HCT116 (cell line): ENCODE results near the gene UAP1. TPM values are rescaled to one million over a fixed set of nuclear protein-coding genes. Genes with fewer than 3 reads are reported as not detected.

Experiments
- ATAC-seq: fragments of 200-7000 bp; cut with Tn5 transposase; 2 replicates; pipeline ENCODE4 v1.9.1; 2020; ENCODE audit warnings: mild to moderate bottlenecking, moderate library complexity
- BruUV-seq: library from RNA; stranded (reverse); fragments of 400-500 nt; replicated peaks from 2 replicates; lab custom pipeline; 2021; lab: Mats Ljungman, UMichigan
- CTCF ChIA-PET: fragments of 300-600 bp; sonication (Branson Sonifier 250); formaldehyde crosslinking; loops from one replicate; lab custom pipeline; 2021; ENCODE audit warnings: antibody characterized with exemption; lab: Charles Lee
- POLR2A ChIA-PET: fragments of 300-600, 350-600 bp; sonication (Branson Sonifier 250); formaldehyde crosslinking; loops from one replicate; lab custom pipeline; 2021; ENCODE audit warnings: antibody characterized with exemption; lab: Charles Lee
- RAD21 ChIA-PET, 2 experiments: fragments of 300-600 bp; sonication (Branson Sonifier 250); formaldehyde crosslinking; loops; one replicate each; lab custom pipeline; 2023; ENCODE audit warnings: low total read pairs in 2 of 2; ENCODE audit not compliant: uncharacterized antibody in 2 of 2, unreplicated experiment in 2 of 2, low non-redundant PET in 1 of 2; lab: Charles Lee
- DNase-seq: peaks from one replicate; pipeline ENCODE4 v3.0.0-alpha.2; 2010; ENCODE audit warnings: low read depth, low spot score
- H2AFZ ChIP-seq: fragments of 200-600 bp; shearing (Covaris generic), sonication (generic); 2 replicates; pipeline ENCODE4 v1.6.1; 2017; ENCODE audit warnings: low read depth, mixed run types, mixed read lengths, antibody characterized with exemption, low read length; ENCODE audit not compliant: poor library complexity, severe bottlenecking
- H3K27ac ChIP-seq: 2 replicates; pipeline ENCODE4 v1.5.1; 2012; ENCODE audit warnings: low read depth, low read length
- H3K27me3 ChIP-seq: fragments of 200-600 bp; sonication (generic); 2 replicates; pipeline ENCODE4 v1.6.1; 2016; ENCODE audit warnings: mixed run types, low read length, mixed read lengths; ENCODE audit not compliant: insufficient read depth
- H3K36me3 ChIP-seq, 2 experiments: fragments of 200-500 bp in 1 of 2; fragments of 200-600 bp in 1 of 2; sonication (Bioruptor generic) in 1 of 2; sonication (generic) in 1 of 2; 2 replicates each; pipeline versions ENCODE4 v1.5.1 to v1.6.1; 2014 to 2016; ENCODE audit warnings: low read length in 2 of 2, inconsistent platforms in 1 of 2, mixed read lengths in 1 of 2, mixed run types in 1 of 2; ENCODE audit not compliant: insufficient read depth in 2 of 2, control insufficient read depth in 1 of 2
- H3K4me1 ChIP-seq, 2 experiments: fragments of 200-600 bp in 1 of 2; sonication (generic) in 1 of 2; 2 replicates each; pipeline versions ENCODE4 v1.5.1 to v1.6.1; 2012 to 2017; ENCODE audit warnings: low read length in 2 of 2, inconsistent platforms in 1 of 2, mild to moderate bottlenecking in 1 of 2, mixed read lengths in 1 of 2, mixed run types in 1 of 2, moderate library complexity in 1 of 2; ENCODE audit not compliant: insufficient read depth in 2 of 2, control insufficient read depth in 1 of 2
- H3K4me2 ChIP-seq: fragments of 200-600 bp; sonication (generic); 2 replicates; pipeline ENCODE4 v1.6.1; 2017; ENCODE audit warnings: mixed run types, low read length, mixed read lengths
- H3K4me3 ChIP-seq, 2 experiments: fragments of 200-600 bp in 1 of 2; sonication (generic) in 1 of 2; replicated peaks in 1 of 2; 2 replicates each; pipeline ENCODE4 v1.5.1; 2011 to 2016; ENCODE audit warnings: low read length in 2 of 2, control low read depth in 1 of 2, low read depth in 1 of 2, mild to moderate bottlenecking in 1 of 2, mixed read lengths in 1 of 2, mixed run types in 1 of 2
- H3K79me2 ChIP-seq: fragments of 200-600 bp; sonication (generic); 2 replicates; pipeline ENCODE4 v1.6.1; 2017; ENCODE audit warnings: mild to moderate bottlenecking, mixed run types, low read length, moderate library complexity, mixed read lengths; ENCODE audit not compliant: insufficient read depth
- H3K9ac ChIP-seq: fragments of 200-600 bp; sonication (generic); 2 replicates; pipeline ENCODE4 v1.6.1; 2016; ENCODE audit warnings: low read length, mixed read lengths
- H3K9me2 ChIP-seq: fragments of 200-600 bp; sonication (generic), shearing (Covaris generic); 2 replicates; pipeline ENCODE4 v1.6.1; 2017; ENCODE audit warnings: mixed run types, mild to moderate bottlenecking, moderate library complexity; ENCODE audit not compliant: insufficient read depth
- H3K9me3 ChIP-seq, 2 experiments: fragments of 200-500 bp in 1 of 2; fragments of 200-600 bp in 1 of 2; sonication (Bioruptor generic) in 1 of 2; sonication (generic) in 1 of 2; 2 replicates each; pipeline ENCODE4 v1.6.1; 2014 to 2017; ENCODE audit warnings: low read length in 2 of 2, mixed read lengths in 2 of 2, inconsistent platforms in 1 of 2, low read depth in 1 of 2, mild to moderate bottlenecking in 1 of 2, mixed run types in 1 of 2, moderate library complexity in 1 of 2; ENCODE audit not compliant: control insufficient read depth in 1 of 2, insufficient read depth in 1 of 2
- H4K20me1 ChIP-seq: fragments of 200-600 bp; sonication (generic), shearing (Covaris generic); 2 replicates; pipeline ENCODE4 v1.6.1; 2017; ENCODE audit warnings: mixed run types, mild to moderate bottlenecking, moderate library complexity; ENCODE audit not compliant: insufficient read depth
- CBX3 ChIP-seq: IDR thresholded peaks from 2 replicates; pipeline ENCODE4 v1.6.1; 2012; ENCODE audit warnings: low read depth
- CTCF ChIP-seq, 3 experiments: fragments of 200-600 bp in 1 of 3; sonication (generic) in 1 of 3; IDR thresholded peaks in 2 of 3; conservative IDR thresholded peaks in 1 of 3; 2 replicates each; pipeline ENCODE4 v1.5.1; 2012 to 2017; ENCODE audit warnings: low read depth in 2 of 3, low read length in 2 of 3, antibody characterized with exemption in 1 of 3, borderline replicate concordance in 1 of 3, control low read depth in 1 of 3, mild to moderate bottlenecking in 1 of 3, mixed read lengths in 1 of 3, mixed run types in 1 of 3, moderate library complexity in 1 of 3; ENCODE audit not compliant: insufficient read depth in 1 of 3
- ELF1 ChIP-seq: IDR thresholded peaks from 2 replicates; pipeline ENCODE4 v1.6.1; 2012; ENCODE audit warnings: low read depth, borderline replicate concordance
- FOSL1 ChIP-seq: IDR thresholded peaks from 2 replicates; pipeline ENCODE4 v1.6.1; 2012; ENCODE audit warnings: low read depth
- JUND ChIP-seq: IDR thresholded peaks from 2 replicates; pipeline ENCODE4 v1.6.1; 2012
- MAX ChIP-seq: IDR thresholded peaks from 2 replicates; pipeline ENCODE4 v1.6.1; 2012
- POLR2A ChIP-seq: IDR thresholded peaks from 2 replicates; pipeline ENCODE4 v1.7.0; 2011; ENCODE audit warnings: borderline replicate concordance; ENCODE audit not compliant: insufficient read depth, insufficient read length; ENCODE audit errors: extremely low read depth
- POLR2AphosphoS5 ChIP-seq: IDR thresholded peaks from 2 replicates; pipeline ENCODE4 v1.6.1; 2011; ENCODE audit warnings: mild to moderate bottlenecking, low read depth, low read length, moderate library complexity
- RAD21 ChIP-seq: IDR thresholded peaks from 2 replicates; pipeline ENCODE4 v1.6.1; 2012; ENCODE audit warnings: low read depth, mild to moderate bottlenecking
- SIN3A ChIP-seq: IDR thresholded peaks from 2 replicates; pipeline ENCODE4 v1.6.1; 2012; ENCODE audit warnings: low read depth
- SP1 ChIP-seq: IDR thresholded peaks from 2 replicates; pipeline ENCODE4 v1.6.1; 2012; ENCODE audit warnings: low read depth
- SRF ChIP-seq: IDR thresholded peaks from 2 replicates; pipeline ENCODE4 v1.6.1; 2012; ENCODE audit warnings: low read depth
- YY1 ChIP-seq: IDR thresholded peaks from 2 replicates; pipeline ENCODE4 v1.6.1; 2011; ENCODE audit warnings: low read length, low read depth, moderate library complexity, mild to moderate bottlenecking; ENCODE audit not compliant: insufficient replicate concordance; ENCODE audit errors: extremely low read depth
- intact Hi-C: fragments of 100-400 bp; cut with micrococcal nuclease; formaldehyde crosslinking; loops from 2 replicates; pipeline ENCODE4 v1.10.0; 2022
- total RNA-seq: library from RNA; stranded (reverse); gene quantifications from one replicate; pipeline ENCODE4 v1.2.1, GENCODE V29; 2021; ENCODE audit not compliant: unreplicated experiment

Gene UAP1
- total RNA-seq, 1 experiment from 2014 or later, result 51.4 TPM

- TF ChIP-seq JUND (no peak), RAD21 (no peak), ELF1 (no peak), POLR2A (no peak), YY1 (no peak), SRF (no peak), CBX3 (no peak), MAX (no peak), FOSL1 (no peak), POLR2AphosphoS5 (no peak), SP1 (no peak), CTCF (IDR thresholded peaks at IDR 0.05 in 2 of 3, conservative IDR thresholded peaks at IDR 0.05 in 1 of 3; ENCODE audit: borderline replicate concordance in 1 of 3, insufficient read depth in 1 of 3, low read depth in 2 of 3, low read length in 2 of 3) (no peak), SIN3A (no peak)
- Histone ChIP-seq H3K9me2 (no peaks in the 10 kb centered on the region), H3K4me2 (no peak overlapping the region), H3K9me3 (no peaks in the 10 kb centered on the region), H2AFZ (no peak overlapping the region), H3K36me3 (peaks cover 0 to 17% of the 10 kb centered on the region in 2 experiments; a peak in 3 of 4 replicates), H3K4me1 (no peaks in the 10 kb centered on the region), H3K9ac (no peak overlapping the region), H3K79me2 (no peaks in the 10 kb centered on the region), H3K4me3 (no peak overlapping the region), H3K27me3 (no peaks in the 10 kb centered on the region), H3K27ac (no peak overlapping the region), H4K20me1 (no peaks in the 10 kb centered on the region)
- ATAC-seq (no peak), DNase-seq (no peak)
- POLR2A ChIA-PET, result no interaction called here
- no TSS peak for BruUV-seq
- RAD21 ChIA-PET, result no interaction called here
- CTCF ChIA-PET, result no interaction called here
- intact Hi-C loops, result no loop called here
Measured at GRCh38 chr1:162596514-162597170, 35.1 kb downstream of the UAP1 start.
